H9 (cell line): Measurements from ENCODE around the gene NR3C2. TPM values are rescaled to one million over a fixed set of nuclear protein-coding genes. Genes with fewer than 3 reads are reported as not detected.

Source experiments
- DNase-seq: peaks from one replicate; pipeline ENCODE4 v3.0.0-alpha.2; 2017
- H2AFZ ChIP-seq: one replicate; pipeline ENCODE4 v1.6.1; 2013; ENCODE audit warnings: mild to moderate bottlenecking, low read length, control low read depth, moderate library complexity
- H2AK5ac ChIP-seq: 2 replicates; pipeline ENCODE4 v1.6.1; 2013; ENCODE audit warnings: low read length, control low read depth, mixed read lengths; ENCODE audit not compliant: insufficient read length
- H2BK120ac ChIP-seq: one replicate; pipeline ENCODE4 v1.6.1; 2013; ENCODE audit warnings: low read depth, mild to moderate bottlenecking, low read length, control low read depth, inconsistent platforms; ENCODE audit not compliant: poor library complexity, severe bottlenecking
- H2BK12ac ChIP-seq: 2 replicates; pipeline ENCODE4 v1.6.1; 2013; ENCODE audit warnings: low read length, control low read depth, mixed read lengths, low read depth; ENCODE audit not compliant: insufficient read length
- H2BK15ac ChIP-seq: 2 replicates; pipeline ENCODE4 v1.6.1; 2013; ENCODE audit warnings: low read depth, low read length, control low read depth
- H2BK20ac ChIP-seq: one replicate; pipeline ENCODE4 v1.6.1; 2013; ENCODE audit warnings: low read depth, mild to moderate bottlenecking, low read length, control low read depth, inconsistent platforms; ENCODE audit not compliant: poor library complexity, severe bottlenecking
- H2BK5ac ChIP-seq: 2 replicates; pipeline ENCODE4 v1.6.1; 2013; ENCODE audit warnings: low read length, control low read depth, mixed read lengths; ENCODE audit not compliant: insufficient read length
- H3K14ac ChIP-seq: 2 replicates; pipeline ENCODE4 v1.6.1; 2013; ENCODE audit warnings: low read length, control low read depth; ENCODE audit not compliant: insufficient read depth
- H3K18ac ChIP-seq: 2 replicates; pipeline ENCODE4 v1.6.1; 2013; ENCODE audit warnings: low read depth, mild to moderate bottlenecking, mixed read lengths, low read length, control low read depth; ENCODE audit not compliant: insufficient read length
- H3K23ac ChIP-seq: 2 replicates; pipeline ENCODE4 v1.6.1; 2013; ENCODE audit warnings: low read length, control low read depth, mixed read lengths, low read depth; ENCODE audit not compliant: insufficient read length
- H3K23me2 ChIP-seq: 2 replicates; pipeline ENCODE4 v1.6.1; 2013; ENCODE audit warnings: low read depth, mild to moderate bottlenecking, mixed read lengths, low read length, control low read depth; ENCODE audit not compliant: insufficient read length, poor library complexity, severe bottlenecking
- H3K27ac ChIP-seq: 2 replicates; pipeline ENCODE4 v1.5.1; 2013; ENCODE audit warnings: low read length, control low read depth, mixed read lengths, low read depth; ENCODE audit not compliant: insufficient read length
- H3K27me3 ChIP-seq: 2 replicates; pipeline ENCODE4 v1.6.1; 2013; ENCODE audit warnings: low read length, control low read depth, inconsistent platforms; ENCODE audit not compliant: insufficient read depth
- H3K4ac ChIP-seq: 2 replicates; pipeline ENCODE4 v1.6.1; 2013; ENCODE audit warnings: low read depth, mild to moderate bottlenecking, control low read depth, inconsistent platforms, low read length, moderate library complexity
- H3K4me1 ChIP-seq: 2 replicates; pipeline ENCODE4 v1.6.1; 2013; ENCODE audit warnings: low read length, control low read depth, inconsistent platforms; ENCODE audit not compliant: insufficient read depth
- H3K4me2 ChIP-seq: 2 replicates; pipeline ENCODE4 v1.6.1; 2013; ENCODE audit warnings: low read length, control low read depth, mixed read lengths; ENCODE audit not compliant: insufficient read length, insufficient read depth
- H3K56ac ChIP-seq: 2 replicates; pipeline ENCODE4 v1.6.1; 2013; ENCODE audit warnings: low read depth, mild to moderate bottlenecking, mixed read lengths, low read length, control low read depth; ENCODE audit not compliant: insufficient read length
- H3K79me1 ChIP-seq: 2 replicates; pipeline ENCODE4 v1.6.1; 2013; ENCODE audit warnings: low read depth, mild to moderate bottlenecking, moderate library complexity, low read length, control low read depth, inconsistent platforms; ENCODE audit not compliant: insufficient read depth, poor library complexity, severe bottlenecking
- H3K79me2 ChIP-seq: 2 replicates; pipeline ENCODE4 v1.6.1; 2013; ENCODE audit warnings: low read length, control low read depth, inconsistent platforms; ENCODE audit not compliant: insufficient read depth
- H3K9ac ChIP-seq: 2 replicates; pipeline ENCODE4 v1.6.1; 2013; ENCODE audit warnings: low read length, control low read depth, mixed read lengths; ENCODE audit not compliant: insufficient read length; ENCODE audit errors: extremely low read depth
- H3K9me3 ChIP-seq: one replicate; pipeline ENCODE4 v1.6.1; 2013; ENCODE audit warnings: low read depth, low read length, inconsistent platforms; ENCODE audit not compliant: control insufficient read depth
- H3T11ph ChIP-seq: one replicate; pipeline ENCODE4 v1.6.1; 2013; ENCODE audit warnings: mild to moderate bottlenecking, low read length, control low read depth, inconsistent platforms
- H4K20me1 ChIP-seq: one replicate; pipeline ENCODE4 v1.6.1; 2013; ENCODE audit not compliant: control insufficient read depth, insufficient read length, insufficient read depth
- H4K5ac ChIP-seq: 2 replicates; pipeline ENCODE4 v1.6.1; 2013; ENCODE audit warnings: low read depth, mild to moderate bottlenecking, mixed read lengths, low read length, control low read depth; ENCODE audit not compliant: insufficient read length
- H4K8ac ChIP-seq: replicated peaks from 2 replicates; pipeline ENCODE4 v1.6.1; 2013; ENCODE audit warnings: low read length, control low read depth, mixed read lengths, low read depth; ENCODE audit not compliant: insufficient read length
- H4K91ac ChIP-seq: 2 replicates; pipeline ENCODE4 v1.6.1; 2013; ENCODE audit warnings: low read depth, mild to moderate bottlenecking, moderate library complexity, mixed read lengths, low read length, control low read depth; ENCODE audit not compliant: insufficient read length
- H3K27ac Mint-ChIP-seq, 3 experiments: 2 replicates in 2 of 3; 3 replicates in 1 of 3; pipeline ENCODE4 v1.8.0; 2020 to 2021; ENCODE audit warnings: mixed read lengths in 3 of 3, mild to moderate bottlenecking in 1 of 3, moderate library complexity in 1 of 3
- H3K27me3 Mint-ChIP-seq: 2 replicates; pipeline ENCODE4 v1.8.0; 2021; ENCODE audit warnings: low read depth, mild to moderate bottlenecking, moderate library complexity, mixed read lengths
- H3K36me3 Mint-ChIP-seq, 3 experiments: 2 replicates in 2 of 3; 3 replicates in 1 of 3; pipeline ENCODE4 v1.8.0; 2020 to 2021; ENCODE audit warnings: low read depth in 3 of 3, mixed read lengths in 3 of 3; ENCODE audit not compliant: insufficient read depth in 1 of 3
- H3K4me1 Mint-ChIP-seq, 2 experiments: 2 replicates each; pipeline ENCODE4 v1.8.0; 2020; ENCODE audit warnings: mixed read lengths in 2 of 2
- H3K4me3 Mint-ChIP-seq, 2 experiments: 2 replicates in 1 of 2; 3 replicates in 1 of 2; pipeline ENCODE4 v1.8.0; 2020 to 2021; ENCODE audit warnings: mild to moderate bottlenecking in 2 of 2, mixed read lengths in 2 of 2, moderate library complexity in 1 of 2
- H3K9me3 Mint-ChIP-seq, 2 experiments: 2 replicates in 1 of 2; 3 replicates in 1 of 2; pipeline ENCODE4 v1.8.0; 2020; ENCODE audit warnings: mild to moderate bottlenecking in 2 of 2, mixed read lengths in 2 of 2, moderate library complexity in 1 of 2
- WGBS: extraction: QIAGEN DNeasy Blood & Tissue Kit; methylation state at CpG from one replicate; pipeline ENCODE4 v1.1.7; 2013; ENCODE audit warnings: missing lambda C conversion rate, low lambda C conversion rate, mixed read lengths; ENCODE audit not compliant: insufficient read length; ENCODE audit errors: extremely low coverage; 5-methylcytosine and 5-hydroxymethylcytosine counted together
- total RNA-seq: library from RNA; stranded (reverse); gene quantifications from 2 replicates; pipeline ENCODE4 v1.2.1, GENCODE V29; 2021
- TF ChIP-seq, protein P1 (sequence below): fragments of 200-600 bp; sonication (generic); conservative IDR thresholded peaks from 3 replicates; pipeline ENCODE4 v1.8.0; 2021; ENCODE audit warnings: antibody characterized with exemption, mild to moderate bottlenecking

The NR3C2 gene
- total RNA-seq, 1 experiment from 2014 or later, result 1.4 TPM

- H2BK5ac ChIP-seq, result no peak overlapping the region
- Mint-ChIP-seq H3K4me1 (peaks cover 0 to 5% of the 10 kb centered on the region in 2 experiments; a peak in 3 of 4 replicates), H3K27ac (no peak overlapping the region), H3K4me3 (no peak overlapping the region), H3K27me3 (no peaks in the 10 kb centered on the region), H3K9me3 (no peaks in the 10 kb centered on the region), H3K36me3 (no peaks in the 10 kb centered on the region)
- H3K9me3 ChIP-seq, result no peaks in the 10 kb centered on the region
- no peaks in the 10 kb centered on the region for H3K23me2 ChIP-seq
- no CpG with 5 or more reads among the region's 3 CpGs for WGBS
- no peak overlapping the region for H3K9ac ChIP-seq
- H2BK120ac ChIP-seq, result no peak overlapping the region
- H3K18ac ChIP-seq, result no peak overlapping the region
- no peaks in the 10 kb centered on the region for H3K27me3 ChIP-seq
- no peak overlapping the region for H3K4ac ChIP-seq
- H4K91ac ChIP-seq, result no peak overlapping the region
- no peaks in the 10 kb centered on the region for H4K20me1 ChIP-seq
- H2AK5ac ChIP-seq, result no peak overlapping the region
- no peaks in the 10 kb centered on the region for H3K79me1 ChIP-seq
- no peak overlapping the region for H3K4me2 ChIP-seq
- no peak overlapping the region for H4K5ac ChIP-seq
- H4K8ac ChIP-seq, result no peak overlapping the region
- H3K4me1 ChIP-seq, result no peaks in the 10 kb centered on the region
- H2BK15ac ChIP-seq, result no peak overlapping the region
- no peak overlapping the region for H2BK20ac ChIP-seq
- no peak overlapping the region for H3T11ph ChIP-seq
- no peaks in the 10 kb centered on the region for H3K79me2 ChIP-seq
- no peak overlapping the region for H3K14ac ChIP-seq
- DNase-seq, result no peak
- TF ChIP-seq, protein P1, sequence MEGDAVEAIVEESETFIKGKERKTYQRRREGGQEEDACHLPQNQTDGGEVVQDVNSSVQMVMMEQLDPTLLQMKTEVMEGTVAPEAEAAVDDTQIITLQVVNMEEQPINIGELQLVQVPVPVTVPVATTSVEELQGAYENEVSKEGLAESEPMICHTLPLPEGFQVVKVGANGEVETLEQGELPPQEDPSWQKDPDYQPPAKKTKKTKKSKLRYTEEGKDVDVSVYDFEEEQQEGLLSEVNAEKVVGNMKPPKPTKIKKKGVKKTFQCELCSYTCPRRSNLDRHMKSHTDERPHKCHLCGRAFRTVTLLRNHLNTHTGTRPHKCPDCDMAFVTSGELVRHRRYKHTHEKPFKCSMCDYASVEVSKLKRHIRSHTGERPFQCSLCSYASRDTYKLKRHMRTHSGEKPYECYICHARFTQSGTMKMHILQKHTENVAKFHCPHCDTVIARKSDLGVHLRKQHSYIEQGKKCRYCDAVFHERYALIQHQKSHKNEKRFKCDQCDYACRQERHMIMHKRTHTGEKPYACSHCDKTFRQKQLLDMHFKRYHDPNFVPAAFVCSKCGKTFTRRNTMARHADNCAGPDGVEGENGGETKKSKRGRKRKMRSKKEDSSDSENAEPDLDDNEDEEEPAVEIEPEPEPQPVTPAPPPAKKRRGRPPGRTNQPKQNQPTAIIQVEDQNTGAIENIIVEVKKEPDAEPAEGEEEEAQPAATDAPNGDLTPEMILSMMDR, result no peak
- H2BK12ac ChIP-seq, result no peak overlapping the region
- H3K27ac ChIP-seq, result no peak overlapping the region
- no peak overlapping the region for H2AFZ ChIP-seq
- H3K23ac ChIP-seq, result no peak overlapping the region
- H3K56ac ChIP-seq, result no peak overlapping the region
Observed at GRCh38 chr4:148310756-148311155, 131.5 kb downstream of the NR3C2 start.
